Spleen (tissue), 7 donors: ENCODE measurements around the gene EPHB6.

Experiments used
- POLR2A ChIP-seq, 3 donors: fragments of 450-650 bp; IDR thresholded peaks; one replicate each; pipeline ENCODE4 v1.5.1; 2017; ENCODE audit warnings: antibody characterized with exemption in 3 of 3, mild to moderate bottlenecking in 1 of 3
- TF ChIP-seq, protein P1 (sequence below), 11 experiments: fragments of 200-600 bp in 7 of 11; fragments of 450-650 bp in 4 of 11; sonication (generic) in 4 of 11; IDR thresholded peaks in 8 of 11; conservative IDR thresholded peaks in 3 of 11; 1 replicate in 7 of 11; 2 replicates in 4 of 11; pipeline versions ENCODE4 v1.4.0 to v1.8.0; 2016 to 2021; ENCODE audit warnings: antibody characterized with exemption in 11 of 11, inconsistent platforms in 4 of 11, mild to moderate bottlenecking in 1 of 11
- donor health status: DM: no; HTN: no; CAD: no; lungs with moderate emphysema.
- donor health status: DM: no; HTN: no; CAD: no.
- donor health status: DM: no; HTN: no; CAD: no.

- no peak for TF ChIP-seq POLR2A (IDR thresholded peaks at IDR 0.05)
- TF ChIP-seq, protein P1, sequence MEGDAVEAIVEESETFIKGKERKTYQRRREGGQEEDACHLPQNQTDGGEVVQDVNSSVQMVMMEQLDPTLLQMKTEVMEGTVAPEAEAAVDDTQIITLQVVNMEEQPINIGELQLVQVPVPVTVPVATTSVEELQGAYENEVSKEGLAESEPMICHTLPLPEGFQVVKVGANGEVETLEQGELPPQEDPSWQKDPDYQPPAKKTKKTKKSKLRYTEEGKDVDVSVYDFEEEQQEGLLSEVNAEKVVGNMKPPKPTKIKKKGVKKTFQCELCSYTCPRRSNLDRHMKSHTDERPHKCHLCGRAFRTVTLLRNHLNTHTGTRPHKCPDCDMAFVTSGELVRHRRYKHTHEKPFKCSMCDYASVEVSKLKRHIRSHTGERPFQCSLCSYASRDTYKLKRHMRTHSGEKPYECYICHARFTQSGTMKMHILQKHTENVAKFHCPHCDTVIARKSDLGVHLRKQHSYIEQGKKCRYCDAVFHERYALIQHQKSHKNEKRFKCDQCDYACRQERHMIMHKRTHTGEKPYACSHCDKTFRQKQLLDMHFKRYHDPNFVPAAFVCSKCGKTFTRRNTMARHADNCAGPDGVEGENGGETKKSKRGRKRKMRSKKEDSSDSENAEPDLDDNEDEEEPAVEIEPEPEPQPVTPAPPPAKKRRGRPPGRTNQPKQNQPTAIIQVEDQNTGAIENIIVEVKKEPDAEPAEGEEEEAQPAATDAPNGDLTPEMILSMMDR (IDR thresholded peaks at IDR 0.05 in 8 of 11, conservative IDR thresholded peaks at IDR 0.05 in 3 of 11) = no peak
These were observed 4.5 kb downstream of the EPHB6 start for GRCh38 chr7:142859411-142859810.
